Stimulated activated CD4-positive, alpha-beta T cell treated with anti-CD3 and anti-CD28 coated beads, Interleukin-1b, Interleukin-23, amount 100 ng/mL, for 1 hour (primary cell): ENCODE results near the gene FMO3.

Source experiments
- DNase-seq, 2 donors: peaks; one replicate each; pipeline ENCODE4 v3.0.0-alpha.2; 2020; ENCODE audit warnings: low read depth in 2 of 2

FMO3 gene

GRCh38 chr1:171116676-171117075 is 26.0 kb downstream of the FMO3 start:
- no peak for DNase-seq

GRCh38 chr1:171117085-171117484 is 26.4 kb downstream of the FMO3 start:
- no peak for DNase-seq

- DNase-seq = no peak
These were observed 28.9 kb downstream of the FMO3 start for GRCh38 chr1:171119648-171120047.

GRCh38 chr1:171122299-171122698 is 31.6 kb downstream of the FMO3 start:
- DNase-seq = no peak

- DNase-seq = no peak
These were observed 32.2 kb downstream of the FMO3 start for GRCh38 chr1:171122893-171123292.

- no peak for DNase-seq
These were observed 35.8 kb downstream of the FMO3 start for GRCh38 chr1:171126504-171126903.

- no peak for DNase-seq
These were observed 36.4 kb downstream of the FMO3 start for GRCh38 chr1:171127099-171127498.

- no peak for DNase-seq
These were observed 36.8 kb downstream of the FMO3 start for GRCh38 chr1:171127501-171127900.

GRCh38 chr1:171128463-171128862 is 37.8 kb downstream of the FMO3 start:
- no peak for DNase-seq

- DNase-seq = no peak
These were observed 43.7 kb downstream of the FMO3 start for GRCh38 chr1:171134204-171134923.

GRCh38 chr1:171137580-171137979 is 46.9 kb downstream of the FMO3 start:
- no peak for DNase-seq

GRCh38 chr1:171138980-171139379 is 48.3 kb downstream of the FMO3 start:
- no peak for DNase-seq

GRCh38 chr1:171139890-171140289 is 49.2 kb downstream of the FMO3 start:
- DNase-seq = no peak

- no peak for DNase-seq
These were observed 49.7 kb downstream of the FMO3 start for GRCh38 chr1:171140401-171140800.

- no peak for DNase-seq
These were observed 50.4 kb downstream of the FMO3 start for GRCh38 chr1:171140956-171141687.

- DNase-seq = no peak
These were observed 51.1 kb downstream of the FMO3 start for GRCh38 chr1:171141688-171142415.

GRCh38 chr1:171142416-171143385 is 52.0 kb downstream of the FMO3 start:
- no peak for DNase-seq

GRCh38 chr1:171150156-171150555 is 59.5 kb downstream of the FMO3 start:
- DNase-seq = no peak

- no peak for DNase-seq
These were observed 61.8 kb downstream of the FMO3 start for GRCh38 chr1:171152549-171152948.

- no peak for DNase-seq
These were observed 64.8 kb downstream of the FMO3 start for GRCh38 chr1:171155484-171155883.

GRCh38 chr1:171158096-171158495 is 67.4 kb downstream of the FMO3 start:
- DNase-seq = no peak

- DNase-seq = no peak
These were observed 67.8 kb downstream of the FMO3 start for GRCh38 chr1:171158551-171158950.
